ENCODE data around the gene OCA2.

The OCA2 gene

DNA sequence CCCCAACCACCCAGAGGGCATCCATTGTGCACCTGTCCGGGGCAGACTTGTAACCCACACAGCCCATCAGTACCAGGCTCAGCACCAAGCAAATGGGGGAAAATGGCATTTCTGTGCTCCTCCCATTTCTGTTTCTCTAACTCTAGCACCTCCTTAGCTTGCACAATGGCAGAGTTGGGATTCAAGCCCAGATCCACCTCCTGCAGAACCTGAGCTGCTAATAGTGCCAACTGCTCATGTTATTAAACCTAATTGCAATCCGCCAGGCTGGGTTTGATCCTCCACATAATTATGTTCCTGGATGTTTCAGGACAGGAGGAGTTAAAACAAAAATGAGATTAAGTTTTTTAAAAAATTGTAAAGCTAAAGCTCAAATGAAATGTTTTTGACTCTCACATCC, 235.0 kb downstream of the OCA2 start:
- no peak overlapping the region for H3K4me3 ChIP-seq (ENCODE audit: control insufficient read depth, low read depth, low read length)
- no peak for DNase-seq (ENCODE audit: low read depth)
- no peak for TF ChIP-seq CTCF (conservative IDR thresholded peaks at IDR 0.05; ENCODE audit: control insufficient read depth, insufficient read depth, low read depth, low read length)

- no peak for DNase-seq (ENCODE audit: low read depth)
- TF ChIP-seq CTCF (conservative IDR thresholded peaks at IDR 0.05; ENCODE audit: control insufficient read depth, insufficient read depth, low read depth, low read length), result no peak
- H3K4me3 ChIP-seq (ENCODE audit: control insufficient read depth, low read depth, low read length), result no peak overlapping the region
These were observed 236.1 kb downstream of the OCA2 start for GRCh38 chr15:27863000-27863399.

- H3K4me3 ChIP-seq (ENCODE audit: control insufficient read depth, low read depth, low read length), result no peak overlapping the region
- DNase-seq (ENCODE audit: low read depth), result no peak
- TF ChIP-seq CTCF (conservative IDR thresholded peaks at IDR 0.05; ENCODE audit: control insufficient read depth, insufficient read depth, low read depth, low read length), result no peak
These were observed 237.9 kb downstream of the OCA2 start for GRCh38 chr15:27861171-27861570.

DNA sequence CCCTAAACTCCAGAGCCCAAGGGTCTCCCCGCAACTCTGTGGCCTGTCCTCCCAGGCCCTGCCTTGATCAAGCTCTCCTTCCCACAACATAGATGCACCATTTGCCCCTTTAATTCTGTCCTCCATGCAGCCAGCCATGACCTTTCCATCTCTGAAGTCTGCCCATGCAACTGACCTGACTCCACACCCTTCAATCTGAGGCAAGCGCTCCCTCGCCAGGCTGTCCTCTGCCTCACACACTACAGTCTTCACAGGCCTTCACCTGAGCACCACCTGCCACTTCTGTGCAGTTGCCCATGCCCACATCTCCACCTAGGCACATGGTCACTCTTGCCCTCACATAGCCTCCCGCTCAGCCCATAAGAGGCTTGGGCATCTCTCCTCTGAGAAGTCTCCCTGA, 244.0 kb downstream of the OCA2 start:
- no peak for DNase-seq (ENCODE audit: low read depth)
- no peak overlapping the region for H3K4me3 ChIP-seq (ENCODE audit: control insufficient read depth, low read depth, low read length)
- no peak for TF ChIP-seq CTCF (conservative IDR thresholded peaks at IDR 0.05; ENCODE audit: control insufficient read depth, insufficient read depth, low read depth, low read length)

DNA sequence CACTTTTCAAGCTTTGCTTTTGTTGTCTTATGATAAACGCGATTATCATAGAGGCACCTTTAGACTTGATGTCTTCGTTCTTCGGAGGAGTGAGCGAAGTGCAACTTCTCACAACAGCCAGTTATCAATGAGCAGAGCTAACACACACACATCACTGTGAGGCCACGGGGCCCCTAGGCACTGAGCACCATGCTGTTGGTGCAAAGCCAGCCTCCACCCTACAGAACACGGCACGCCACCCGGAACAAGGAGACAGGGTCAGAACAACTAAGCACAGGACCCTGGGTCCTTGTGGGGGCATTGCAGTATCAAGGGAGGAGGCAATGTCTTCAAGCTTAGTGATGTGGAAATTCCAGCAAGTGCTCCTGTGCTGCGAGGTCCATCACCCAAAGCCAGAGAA, 244.5 kb downstream of the OCA2 start:
- TF ChIP-seq CTCF (conservative IDR thresholded peaks at IDR 0.05; ENCODE audit: control insufficient read depth, insufficient read depth, low read depth, low read length), result no peak
- no peak for DNase-seq (ENCODE audit: low read depth)
- no peak overlapping the region for H3K4me3 ChIP-seq (ENCODE audit: control insufficient read depth, low read depth, low read length)

GRCh38 chr15:27853624-27854455, 245.3 kb downstream of the OCA2 start:
- DNase-seq (ENCODE audit: low read depth), result no peak
- no peak for TF ChIP-seq CTCF (conservative IDR thresholded peaks at IDR 0.05; ENCODE audit: control insufficient read depth, insufficient read depth, low read depth, low read length)
- H3K4me3 ChIP-seq (ENCODE audit: control insufficient read depth, low read depth, low read length), result no peak overlapping the region
